Tibial nerve (tissue), 4 donors: Measurements from ENCODE around the gene ZC3HAV1L.

Source experiments
- EP300 ChIP-seq, 2 donors: sonication (generic); formaldehyde crosslinking; IDR thresholded peaks; one replicate each; pipeline ENCODE4 v1.6.1; 2017; ENCODE audit warnings: antibody characterized with exemption in 2 of 2, mild to moderate bottlenecking in 1 of 2
- POLR2A ChIP-seq, 2 donors: fragments of 450-650 bp; IDR thresholded peaks; one replicate each; pipeline ENCODE4 v1.6.1; 2017; ENCODE audit warnings: antibody characterized with exemption in 2 of 2, mild to moderate bottlenecking in 2 of 2, moderate library complexity in 2 of 2
- TF ChIP-seq, protein P1 (sequence below), 5 experiments: fragments of 200-600 bp in 3 of 5; fragments of 450-650 bp in 2 of 5; sonication (generic) in 3 of 5; IDR thresholded peaks; one replicate each; pipeline ENCODE4 v1.5.1; 2016 to 2019; ENCODE audit warnings: antibody characterized with exemption in 5 of 5, mild to moderate bottlenecking in 3 of 5, moderate library complexity in 2 of 5

DNA sequence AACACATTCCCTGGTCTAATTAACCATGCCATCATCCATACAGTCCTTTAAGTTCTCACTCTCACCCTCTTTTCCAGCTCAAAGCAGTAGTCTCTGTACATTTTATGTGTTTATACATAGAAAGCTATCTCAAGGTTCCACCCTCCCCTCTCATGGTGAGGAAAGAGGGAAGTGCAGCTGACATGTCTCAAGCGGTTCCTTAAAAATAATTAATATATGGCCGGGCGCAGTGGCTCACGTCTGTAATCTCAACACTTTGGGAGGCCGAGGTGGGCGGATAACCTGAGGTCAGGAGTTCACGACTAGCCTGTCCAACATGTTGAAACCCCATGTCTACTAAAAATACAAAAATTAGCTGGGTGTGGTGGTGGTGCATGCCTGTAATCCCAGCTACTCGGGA, 37.0 kb upstream of the ZC3HAV1L start:
- TF ChIP-seq, protein P1, sequence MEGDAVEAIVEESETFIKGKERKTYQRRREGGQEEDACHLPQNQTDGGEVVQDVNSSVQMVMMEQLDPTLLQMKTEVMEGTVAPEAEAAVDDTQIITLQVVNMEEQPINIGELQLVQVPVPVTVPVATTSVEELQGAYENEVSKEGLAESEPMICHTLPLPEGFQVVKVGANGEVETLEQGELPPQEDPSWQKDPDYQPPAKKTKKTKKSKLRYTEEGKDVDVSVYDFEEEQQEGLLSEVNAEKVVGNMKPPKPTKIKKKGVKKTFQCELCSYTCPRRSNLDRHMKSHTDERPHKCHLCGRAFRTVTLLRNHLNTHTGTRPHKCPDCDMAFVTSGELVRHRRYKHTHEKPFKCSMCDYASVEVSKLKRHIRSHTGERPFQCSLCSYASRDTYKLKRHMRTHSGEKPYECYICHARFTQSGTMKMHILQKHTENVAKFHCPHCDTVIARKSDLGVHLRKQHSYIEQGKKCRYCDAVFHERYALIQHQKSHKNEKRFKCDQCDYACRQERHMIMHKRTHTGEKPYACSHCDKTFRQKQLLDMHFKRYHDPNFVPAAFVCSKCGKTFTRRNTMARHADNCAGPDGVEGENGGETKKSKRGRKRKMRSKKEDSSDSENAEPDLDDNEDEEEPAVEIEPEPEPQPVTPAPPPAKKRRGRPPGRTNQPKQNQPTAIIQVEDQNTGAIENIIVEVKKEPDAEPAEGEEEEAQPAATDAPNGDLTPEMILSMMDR (IDR thresholded peaks at IDR 0.05): no peak
- TF ChIP-seq EP300 (IDR thresholded peaks at IDR 0.05): no peak
- TF ChIP-seq POLR2A (IDR thresholded peaks at IDR 0.05): no peak
